ENCODE data around the gene PLA2G15. TPM values are rescaled to one million over a fixed set of nuclear protein-coding genes. Genes with fewer than 3 reads are reported as not detected.

Gene PLA2G15, protein sequence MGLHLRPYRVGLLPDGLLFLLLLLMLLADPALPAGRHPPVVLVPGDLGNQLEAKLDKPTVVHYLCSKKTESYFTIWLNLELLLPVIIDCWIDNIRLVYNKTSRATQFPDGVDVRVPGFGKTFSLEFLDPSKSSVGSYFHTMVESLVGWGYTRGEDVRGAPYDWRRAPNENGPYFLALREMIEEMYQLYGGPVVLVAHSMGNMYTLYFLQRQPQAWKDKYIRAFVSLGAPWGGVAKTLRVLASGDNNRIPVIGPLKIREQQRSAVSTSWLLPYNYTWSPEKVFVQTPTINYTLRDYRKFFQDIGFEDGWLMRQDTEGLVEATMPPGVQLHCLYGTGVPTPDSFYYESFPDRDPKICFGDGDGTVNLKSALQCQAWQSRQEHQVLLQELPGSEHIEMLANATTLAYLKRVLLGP
- total RNA-seq: 15.4 TPM

DNA sequence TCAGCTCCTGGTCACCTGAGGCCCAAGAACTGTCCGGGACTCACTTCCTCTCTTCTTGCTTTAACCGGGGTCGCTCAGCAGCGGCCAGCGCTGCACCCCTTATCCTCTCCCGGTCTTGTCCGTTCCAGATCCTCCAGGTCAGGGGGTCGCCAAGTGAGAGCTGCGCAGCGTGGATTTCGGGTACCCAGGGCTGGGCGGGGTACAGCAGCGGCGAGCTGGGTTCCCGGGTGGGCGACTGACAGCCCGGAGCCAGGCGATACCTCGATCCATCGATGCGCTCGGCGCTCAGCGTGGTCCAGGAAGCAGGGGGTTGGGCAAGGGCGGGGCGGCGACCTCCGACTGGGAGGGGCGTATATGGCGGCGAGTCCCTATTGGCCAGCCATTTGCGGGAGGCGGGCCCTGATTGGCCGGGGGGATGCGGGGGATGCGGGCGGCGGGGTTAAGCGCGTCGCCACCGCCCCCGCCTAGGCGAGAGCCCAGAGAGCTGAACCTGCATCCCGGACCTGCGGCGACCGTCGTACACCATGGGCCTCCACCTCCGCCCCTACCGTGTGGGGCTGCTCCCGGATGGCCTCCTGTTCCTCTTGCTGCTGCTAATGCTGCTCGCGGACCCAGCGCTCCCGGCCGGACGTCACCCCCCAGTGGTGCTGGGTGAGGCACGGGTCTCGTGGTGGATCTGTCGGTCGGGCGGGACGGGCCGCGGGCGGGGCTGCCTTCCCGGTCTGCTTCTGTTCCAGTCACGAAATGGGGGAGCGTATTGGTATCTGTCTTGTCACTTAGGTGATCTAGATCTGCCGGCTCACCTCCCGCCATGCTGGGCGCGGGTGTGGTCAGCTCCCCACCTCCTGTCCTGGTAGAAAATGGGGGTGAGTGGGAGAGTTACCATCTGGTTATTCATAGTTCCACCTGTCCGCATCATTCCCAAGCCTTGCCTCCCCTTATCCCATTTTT lies at the start of gene PLA2G15:
Gene PLA2G15, plus strand, starts transcription at position 471 of the 951 bp plus-strand sequence. Its CDS starts 54 bp downstream, at position 525.
- DNase-seq: peak; percentile 88

GRCh38 chr16:68197250-68197649 lies 47.9 kb upstream of the PLA2G15 start:
- DNase-seq: no peak

GRCh38 chr16:68200088-68200783 lies 44.9 kb upstream of the PLA2G15 start:
- DNase-seq: no peak

DNA sequence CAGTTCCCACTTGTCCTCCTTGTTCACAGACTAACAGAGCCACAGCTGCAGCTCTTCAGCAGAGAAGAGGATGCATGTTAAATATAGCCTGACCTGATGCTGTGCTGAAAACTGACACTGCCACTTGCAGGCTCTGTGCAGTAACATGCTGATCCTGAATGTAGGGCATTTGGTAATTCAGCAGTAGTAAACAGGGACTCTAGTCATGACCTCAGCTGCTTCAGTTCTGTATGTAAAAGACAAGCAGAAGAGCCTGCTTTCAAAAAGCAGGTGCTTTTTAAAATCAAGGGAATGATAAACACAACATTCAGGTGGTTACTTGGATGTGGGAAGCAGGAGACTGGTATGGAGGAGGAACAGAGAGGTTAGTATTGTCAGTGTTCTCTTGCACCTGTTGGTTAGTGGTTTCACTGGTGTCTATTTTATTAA lies 43.1 kb upstream of the PLA2G15 start:
- no peak for DNase-seq

- DNase-seq: no peak
Measured at GRCh38 chr16:68206245-68206644, 38.9 kb upstream of the PLA2G15 start.

- DNase-seq: no peak
Measured at GRCh38 chr16:68214726-68215125, 30.4 kb upstream of the PLA2G15 start.

DNA sequence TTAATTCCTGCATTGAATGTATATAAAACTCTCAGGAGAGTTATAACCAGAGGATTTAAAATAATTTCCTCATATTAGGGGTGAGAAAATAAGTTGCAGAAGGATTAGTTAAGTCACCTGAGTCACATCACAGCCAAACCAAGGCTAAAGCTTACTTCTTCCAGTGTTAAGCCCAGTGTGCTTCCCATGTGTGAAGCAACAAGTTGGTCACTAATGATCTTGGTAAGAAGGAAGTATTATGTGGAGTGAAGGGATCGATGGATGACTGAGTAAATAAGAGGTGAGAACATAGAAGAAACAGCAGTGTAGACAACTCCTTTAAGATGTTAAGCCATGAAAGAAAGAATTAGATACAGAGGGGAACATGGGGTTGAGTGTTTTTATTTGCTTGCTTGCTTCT lies 29.9 kb upstream of the PLA2G15 start:
- no peak for DNase-seq

DNA sequence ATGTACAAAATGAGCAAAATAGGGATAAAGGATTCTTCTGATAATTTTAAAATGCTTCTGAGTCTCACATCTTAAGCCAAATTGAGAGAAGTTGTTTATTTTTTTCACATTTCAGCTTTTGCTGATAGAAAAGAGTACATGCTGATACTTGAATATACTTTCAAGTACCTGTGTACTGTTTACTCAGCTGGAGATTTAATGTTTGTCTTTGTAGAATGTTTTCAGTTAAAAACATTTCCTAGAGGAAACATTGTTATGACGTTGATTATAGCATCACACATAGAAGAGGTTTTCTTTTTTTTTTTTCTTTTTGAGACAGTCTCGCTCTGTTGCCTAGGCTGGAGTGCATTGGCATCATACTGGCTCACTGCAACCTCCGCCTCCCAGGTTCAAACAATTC lies 28.9 kb upstream of the PLA2G15 start:
- no peak for DNase-seq

GRCh38 chr16:68217506-68217905 lies 27.7 kb upstream of the PLA2G15 start:
- DNase-seq: no peak

DNA sequence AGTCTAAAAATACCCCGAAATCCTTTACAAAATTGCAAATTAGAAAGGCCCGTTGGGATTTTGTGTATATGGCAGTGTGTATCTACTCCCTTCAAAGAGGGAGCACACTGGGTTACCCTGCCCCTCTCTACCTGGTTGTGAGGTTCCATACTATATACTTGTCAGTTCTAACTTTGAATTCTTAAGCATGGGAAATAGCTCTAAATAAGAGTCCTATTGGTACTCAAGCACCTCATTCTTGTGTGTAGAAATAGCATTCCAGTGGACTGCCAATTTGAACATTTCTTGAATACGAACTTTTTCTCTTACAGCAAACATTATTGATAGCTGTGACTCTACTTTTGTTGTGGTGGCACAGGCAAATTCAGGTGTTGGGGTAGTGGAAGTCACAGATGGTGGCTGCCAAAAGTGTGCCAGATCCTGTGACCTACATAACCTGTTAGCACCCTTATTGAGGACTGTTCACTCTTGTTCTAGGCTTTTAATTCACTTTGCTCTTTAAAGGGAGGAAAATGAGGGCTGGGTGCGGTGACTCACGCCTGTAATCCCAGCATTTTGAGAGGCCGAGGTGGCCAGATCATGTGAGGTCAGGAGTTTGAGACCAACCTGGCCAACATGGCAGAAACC lies 25.3 kb upstream of the PLA2G15 start:
- no peak for DNase-seq

GRCh38 chr16:68223072-68223471 lies 22.1 kb upstream of the PLA2G15 start:
- DNase-seq: no peak

GRCh38 chr16:68226116-68226515 lies 19.1 kb upstream of the PLA2G15 start:
- DNase-seq: no peak

- DNase-seq: no peak
Measured at GRCh38 chr16:68227183-68227793, 17.9 kb upstream of the PLA2G15 start.

- DNase-seq: no peak
Measured at GRCh38 chr16:68227850-68228553, 17.2 kb upstream of the PLA2G15 start.

- DNase-seq: no peak
Measured at GRCh38 chr16:68228652-68229051, 16.5 kb upstream of the PLA2G15 start.

GRCh38 chr16:68229431-68230175 lies 15.6 kb upstream of the PLA2G15 start:
- DNase-seq: peak; percentile 47

- no peak for DNase-seq
Measured at GRCh38 chr16:68230176-68230571, 15.0 kb upstream of the PLA2G15 start.

DNA sequence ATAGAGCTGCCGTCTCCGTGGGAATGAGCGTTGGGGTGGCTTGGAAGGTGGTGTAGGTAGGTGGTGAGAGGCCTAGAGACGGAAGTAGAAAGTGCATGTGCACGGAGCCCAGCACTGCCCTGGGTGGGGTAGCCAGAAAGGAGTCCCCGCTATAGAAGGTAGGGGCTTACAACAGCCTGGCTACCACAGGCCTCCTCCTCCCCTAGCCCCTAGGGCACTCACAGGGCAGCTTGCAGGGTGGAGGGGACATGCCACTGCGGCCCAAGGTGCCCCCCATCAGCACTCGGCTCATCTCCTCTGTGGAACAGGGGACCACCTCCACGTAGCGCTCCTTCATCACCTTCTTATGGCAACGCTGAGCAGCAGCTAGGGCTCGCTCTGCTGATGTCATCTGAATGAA lies 14.2 kb upstream of the PLA2G15 start:
- DNase-seq: no peak

DNA sequence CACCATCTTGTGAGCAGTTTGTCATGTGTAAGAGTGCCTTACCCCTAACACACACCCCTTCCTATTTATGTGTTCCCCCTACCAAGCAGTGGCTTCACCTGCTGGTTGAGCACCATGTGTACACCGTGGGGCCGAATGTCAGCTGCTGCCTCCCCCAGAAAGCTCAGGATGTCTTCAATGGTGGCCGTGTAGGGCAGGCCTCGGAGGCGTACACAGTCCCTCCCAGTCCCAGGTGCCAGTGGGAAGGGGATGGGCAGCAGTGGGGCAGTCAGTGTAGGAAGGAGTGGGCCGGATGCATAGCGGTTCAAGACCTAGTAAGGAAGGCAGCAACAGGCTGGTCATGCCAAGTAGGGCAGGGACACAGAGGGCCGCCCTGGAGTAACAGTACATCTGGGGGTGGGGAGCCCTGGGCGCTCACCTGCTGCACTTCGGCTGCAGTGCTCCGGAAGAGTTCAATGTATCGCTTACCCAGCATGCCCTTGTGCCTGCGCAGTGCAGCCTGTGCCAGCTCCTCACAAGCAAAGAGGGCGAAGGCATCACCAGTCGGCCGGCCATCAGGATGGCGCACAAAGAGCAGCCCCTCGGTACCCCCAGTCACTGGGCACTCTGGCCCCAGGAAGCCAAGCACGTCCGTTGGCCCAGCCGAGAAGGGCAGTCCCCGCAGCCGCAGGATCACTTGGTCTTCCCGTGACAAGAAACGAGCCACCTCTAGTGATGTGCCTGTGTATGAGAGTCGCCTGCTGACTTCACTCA lies 13.6 kb upstream of the PLA2G15 start:
- no peak for DNase-seq
